Prostate gland (tissue), 2 donors: Measurements from ENCODE around the gene ADK. TPM values are rescaled to one million over a fixed set of nuclear protein-coding genes. Genes with fewer than 3 reads are reported as not detected.
A peak's percentile ranks its signal among the peaks of the same experiment; 100 is the strongest.

Source experiments
- DNase-seq: peaks from one replicate; pipeline ENCODE4 v3.0.0-alpha.2; 2019; ENCODE audit warnings: low spot score
- H3K27ac ChIP-seq, 2 donors: fragments of 200-600 bp; sonication (generic); 2 replicates each; pipeline ENCODE4 v1.5.1; 2017 to 2019
- H3K27me3 ChIP-seq: fragments of 200-600 bp; sonication (generic); replicated peaks from 2 replicates; pipeline ENCODE4 v1.5.1; 2019; ENCODE audit not compliant: insufficient read depth
- H3K36me3 ChIP-seq, 2 donors: fragments of 200-600 bp; sonication (generic); 1 replicate in 1 of 2; 2 replicates in 1 of 2; pipeline versions ENCODE4 v1.5.1 to v1.8.1; 2017 to 2019
- H3K4me1 ChIP-seq: fragments of 200-600 bp; sonication (generic); replicated peaks from 2 replicates; pipeline ENCODE4 v1.5.1; 2019
- H3K4me3 ChIP-seq, 2 donors: fragments of 200-600 bp; sonication (generic); 2 replicates each; pipeline ENCODE4 v1.5.1; 2017 to 2019
- H3K9me3 ChIP-seq: fragments of 200-600 bp; sonication (generic); 2 replicates; pipeline ENCODE4 v1.5.1; 2017
- CTCF ChIP-seq, 4 experiments: fragments of 200-600 bp in 2 of 4; fragments of 450-650 bp in 2 of 4; sonication (generic) in 2 of 4; IDR thresholded peaks; 1 replicate in 3 of 4; 2 replicates in 1 of 4; pipeline ENCODE4 v1.5.1; 2016 to 2019; ENCODE audit warnings: antibody characterized with exemption in 4 of 4, mild to moderate bottlenecking in 2 of 4, moderate library complexity in 2 of 4
- POLR2A ChIP-seq: fragments of 450-650 bp; IDR thresholded peaks from one replicate; pipeline ENCODE4 v1.6.1; 2016; ENCODE audit warnings: antibody characterized with exemption, mild to moderate bottlenecking
- POLR2AphosphoS5 ChIP-seq: sonication (generic); formaldehyde crosslinking; IDR thresholded peaks from one replicate; pipeline ENCODE4 v1.6.1; 2017; ENCODE audit warnings: antibody characterized with exemption
- WGBS: methylation state at CpG from one replicate; pipeline ENCODE4 v1.1.5; 2018; 5-methylcytosine and 5-hydroxymethylcytosine counted together
- intact Hi-C: fragments of 100-400 bp; cut with DNase I; formaldehyde crosslinking; loops from one replicate; pipeline ENCODE4 v1.14.2; 2022
- total RNA-seq, 2 donors: library from RNA; depleted of rRNA; stranded (reverse); fragments of >200 nt; gene quantifications; one replicate each; pipeline ENCODE4 v1.1.0, GENCODE V29; 2016

The ADK gene
- 10 to 100 TPM; 34.1 to 42.5 TPM for total RNA-seq

- Histone ChIP-seq H3K4me1 (peaks cover 2% of the 10 kb centered on the region), H3K27ac (peak within 1 kb of the TSS; percentile 84 to 92), H3K27me3 (no peaks in the 10 kb centered on the region), H3K36me3 (no peaks in the 10 kb centered on the region), H3K9me3 (no peaks in the 10 kb centered on the region), H3K4me3 (peak within 1 kb of the TSS; percentile 69 to 92)
- peak; percentile 99 for DNase-seq
- TF ChIP-seq CTCF (IDR thresholded peaks at IDR 0.05) (peak in 2 of 4 experiments; percentile 45 to 50), POLR2AphosphoS5 (peak; percentile 95), POLR2A (peak; percentile 80)
- WGBS = under 1% methylated on average over 55 of the region's 57 CpGs
- intact Hi-C loops = no loop called here
Measured at GRCh38 chr10:74150990-74151878, at the start of gene ADK. Gene ADK (plus strand): TSS chr10:74151221. CDS start chr10:74151279, 58 bp downstream.

- peaks cover 4 to 11% of the 10 kb centered on the region in 2 donors for H3K36me3 ChIP-seq
- DNase-seq = no peak
- H3K4me1 ChIP-seq = no peaks in the 10 kb centered on the region
- no peaks in the 10 kb centered on the region for H3K9me3 ChIP-seq
- H3K27me3 ChIP-seq = no peaks in the 10 kb centered on the region
- H3K4me3 ChIP-seq = no peak overlapping the region
- intact Hi-C loops = no loop called here
- TF ChIP-seq POLR2AphosphoS5 = no peak
- TF ChIP-seq POLR2A = no peak
- no peak for TF ChIP-seq CTCF (IDR thresholded peaks at IDR 0.05)
- no peak overlapping the region for H3K27ac ChIP-seq
- WGBS = 77% methylated on average over 11 of the region's 11 CpGs
Measured at GRCh38 chr10:74103560-74104258, 47.3 kb upstream of the ADK start.

GRCh38 chr10:74104480-74104879, 46.5 kb upstream of the ADK start:
- H3K36me3 ChIP-seq = peaks cover 4 to 16% of the 10 kb centered on the region in 2 donors
- H3K27ac ChIP-seq = no peak overlapping the region
- no peaks in the 10 kb centered on the region for H3K9me3 ChIP-seq
- DNase-seq = no peak
- H3K4me1 ChIP-seq = no peaks in the 10 kb centered on the region
- no peak overlapping the region for H3K4me3 ChIP-seq
- WGBS = 88% methylated on average over 5 of the region's 5 CpGs
- TF ChIP-seq CTCF (IDR thresholded peaks at IDR 0.05) (no peak), POLR2AphosphoS5 (no peak), POLR2A (no peak)
- intact Hi-C loops = no loop called here
- H3K27me3 ChIP-seq = no peaks in the 10 kb centered on the region

- no peak overlapping the region for H3K4me3 ChIP-seq
- DNase-seq = no peak
- H3K36me3 ChIP-seq = peaks cover 4 to 16% of the 10 kb centered on the region in 2 donors
- no peaks in the 10 kb centered on the region for H3K9me3 ChIP-seq
- intact Hi-C loops = no loop called here
- no peak for TF ChIP-seq POLR2AphosphoS5
- 79% methylated on average over 8 of the region's 8 CpGs for WGBS
- H3K27ac ChIP-seq = no peak overlapping the region
- no peaks in the 10 kb centered on the region for H3K4me1 ChIP-seq
- no peaks in the 10 kb centered on the region for H3K27me3 ChIP-seq
Measured at GRCh38 chr10:74104996-74105395, 46.0 kb upstream of the ADK start.

- no peaks in the 10 kb centered on the region for H3K4me1 ChIP-seq
- DNase-seq = no peak
- no peaks in the 10 kb centered on the region for H3K27me3 ChIP-seq
- intact Hi-C loops = no loop called here
- peaks cover 3 to 26% of the 10 kb centered on the region in 2 donors for H3K36me3 ChIP-seq
- no peak overlapping the region for H3K4me3 ChIP-seq
- H3K9me3 ChIP-seq = no peaks in the 10 kb centered on the region
- no peak overlapping the region for H3K27ac ChIP-seq
- whole genome bisulfite sequencing = 69% methylated on average over 4 of the region's 4 CpGs
- TF ChIP-seq POLR2AphosphoS5 = no peak
- TF ChIP-seq POLR2A = no peak
- no peak for TF ChIP-seq CTCF (IDR thresholded peaks at IDR 0.05)
Measured at GRCh38 chr10:74107391-74107790, 43.6 kb upstream of the ADK start.
